Endodermal cell (in vitro differentiated cells): Measurements from ENCODE around the gene TTC16. TPM values are rescaled to one million over a fixed set of nuclear protein-coding genes. Genes with fewer than 3 reads are reported as not detected.

ENCODE experiments used
- DNase-seq: peaks from one replicate; pipeline ENCODE4 v3.0.0-alpha.2; 2017
- H3K27ac ChIP-seq: 2 replicates; pipeline ENCODE4 v1.5.1; 2013; ENCODE audit warnings: mild to moderate bottlenecking, low read depth, low read length, moderate library complexity
- H3K27me3 ChIP-seq: 2 replicates; pipeline ENCODE4 v1.6.1; 2013; ENCODE audit warnings: mild to moderate bottlenecking, low read length, moderate library complexity; ENCODE audit not compliant: insufficient read depth, control insufficient read depth, poor library complexity, severe bottlenecking
- H3K36me3 ChIP-seq: 2 replicates; pipeline ENCODE4 v1.7.0; 2013; ENCODE audit warnings: mild to moderate bottlenecking, low read length, moderate library complexity; ENCODE audit not compliant: control insufficient read depth, insufficient read depth
- H3K4me1 ChIP-seq: one replicate; pipeline ENCODE4 v1.7.0; 2013; ENCODE audit warnings: low read length; ENCODE audit not compliant: control insufficient read depth, insufficient read depth
- H3K4me3 ChIP-seq: 2 replicates; pipeline ENCODE4 v1.5.1; 2013; ENCODE audit warnings: mild to moderate bottlenecking, low read length, moderate library complexity
- H3K9ac ChIP-seq: 2 replicates; pipeline ENCODE4 v1.6.1; 2013; ENCODE audit warnings: mild to moderate bottlenecking, low read length, moderate library complexity; ENCODE audit not compliant: poor library complexity, severe bottlenecking; ENCODE audit errors: extremely low read depth
- H3K9me3 ChIP-seq: 2 replicates; pipeline ENCODE4 v1.6.1; 2013; ENCODE audit warnings: mild to moderate bottlenecking, low read length, moderate library complexity; ENCODE audit not compliant: control insufficient read depth
- H3K27ac Mint-ChIP-seq: 2 replicates; pipeline ENCODE4 v1.8.0; 2020; ENCODE audit warnings: mixed read lengths
- H3K27me3 Mint-ChIP-seq: 2 replicates; pipeline ENCODE4 v1.8.0; 2021; ENCODE audit warnings: mild to moderate bottlenecking, mixed read lengths; ENCODE audit not compliant: insufficient read depth
- H3K36me3 Mint-ChIP-seq: 2 replicates; pipeline ENCODE4 v1.8.0; 2020; ENCODE audit warnings: low read depth, mixed read lengths
- H3K4me1 Mint-ChIP-seq: 2 replicates; pipeline ENCODE4 v1.8.0; 2020; ENCODE audit warnings: mixed read lengths
- H3K4me3 Mint-ChIP-seq: 2 replicates; pipeline ENCODE4 v1.8.0; 2020; ENCODE audit warnings: mild to moderate bottlenecking, moderate library complexity, mixed read lengths
- H3K9me3 Mint-ChIP-seq: 2 replicates; pipeline ENCODE4 v1.8.0; 2020; ENCODE audit warnings: mild to moderate bottlenecking, mixed read lengths
- WGBS, 2 experiments: methylation state at CpG; one replicate each; pipeline versions ENCODE4 v1.1.5 to v1.1.7; 2013; ENCODE audit warnings: missing lambda C conversion rate in 2 of 2, mixed read lengths in 1 of 2; ENCODE audit not compliant: insufficient coverage in 1 of 2, insufficient read length in 1 of 2; 5-methylcytosine and 5-hydroxymethylcytosine counted together
- total RNA-seq, 2 donors: library from RNA; stranded (reverse); fragmentation: NEBNext Ultra II Directional in 1 of 2; extraction: Animal tissue kit (Norgen Biotek cat#: 25700) in 1 of 2; gene quantifications; 2 replicates in 1 of 2; 3 replicates in 1 of 2; pipeline ENCODE4 v1.2.1, GENCODE V29; 2021
- TF ChIP-seq, protein P1 (sequence below): fragments of 200-600 bp; sonication (generic); conservative IDR thresholded peaks from 2 replicates; pipeline ENCODE4 v1.5.0; 2021; ENCODE audit warnings: antibody characterized with exemption, mild to moderate bottlenecking

Gene TTC16
- total RNA-seq, 2 donors from 2014 or later, result not detected

DNA sequence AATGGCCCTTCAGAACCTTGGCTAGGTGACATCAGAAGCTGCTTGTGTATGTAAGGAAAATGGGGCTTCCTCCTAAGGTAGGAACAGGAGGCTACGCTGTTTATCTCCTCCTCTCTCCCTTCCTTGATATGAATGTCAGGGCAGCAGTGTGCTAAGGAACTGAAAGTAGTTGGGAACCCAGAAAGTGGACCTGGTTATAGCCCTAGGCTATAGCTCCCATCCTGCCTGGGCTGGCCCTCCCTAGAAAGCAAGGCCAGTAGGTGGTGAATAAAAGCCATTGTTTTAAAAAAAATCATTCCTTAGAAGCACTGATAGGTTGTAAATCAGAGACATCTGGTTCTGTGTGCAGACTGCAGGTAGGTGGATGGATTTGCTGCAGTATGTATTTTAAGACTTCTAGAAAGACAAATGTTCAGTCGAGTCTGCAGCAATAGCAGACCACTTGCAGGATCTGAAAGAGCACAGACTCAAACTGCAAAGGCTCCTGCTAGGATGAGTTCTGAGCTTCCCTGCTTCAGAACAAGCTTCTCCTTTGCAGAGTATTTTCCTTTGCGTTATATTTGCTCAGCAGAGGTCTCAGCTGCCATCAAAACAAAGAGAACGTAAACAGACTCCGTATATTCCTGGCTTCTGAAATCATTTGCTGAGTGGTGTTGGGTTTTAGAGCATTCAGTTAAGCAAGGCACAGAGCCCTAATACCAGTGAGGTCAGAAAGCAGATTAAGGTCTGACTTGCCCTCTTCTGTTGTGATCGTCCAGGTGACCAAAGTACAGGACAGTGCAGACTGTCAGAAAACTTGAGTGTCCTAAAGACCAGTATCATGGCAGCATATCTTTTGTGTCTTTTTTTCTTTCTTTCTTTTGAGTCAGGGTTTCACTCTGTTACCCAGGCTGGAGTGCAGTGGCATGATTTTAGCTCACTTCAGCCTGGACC, 29.2 kb upstream of the TTC16 start:
- 88 to 89% methylated on average over 5 to 6 of the region's 6 CpGs for WGBS, 2 experiments
- Mint-ChIP-seq H3K27ac (no peak overlapping the region), H3K9me3 (no peaks in the 10 kb centered on the region), H3K27me3 (no peaks in the 10 kb centered on the region), H3K36me3 (peaks cover 45% of the 10 kb centered on the region), H3K4me1 (no peaks in the 10 kb centered on the region), H3K4me3 (no peak overlapping the region)
- Histone ChIP-seq H3K27ac (no peak overlapping the region), H3K9me3 (no peaks in the 10 kb centered on the region), H3K36me3 (no peaks in the 10 kb centered on the region), H3K9ac (no peak overlapping the region), H3K4me3 (no peak overlapping the region), H3K27me3 (no peaks in the 10 kb centered on the region), H3K4me1 (no peaks in the 10 kb centered on the region)
- TF ChIP-seq, protein P1, sequence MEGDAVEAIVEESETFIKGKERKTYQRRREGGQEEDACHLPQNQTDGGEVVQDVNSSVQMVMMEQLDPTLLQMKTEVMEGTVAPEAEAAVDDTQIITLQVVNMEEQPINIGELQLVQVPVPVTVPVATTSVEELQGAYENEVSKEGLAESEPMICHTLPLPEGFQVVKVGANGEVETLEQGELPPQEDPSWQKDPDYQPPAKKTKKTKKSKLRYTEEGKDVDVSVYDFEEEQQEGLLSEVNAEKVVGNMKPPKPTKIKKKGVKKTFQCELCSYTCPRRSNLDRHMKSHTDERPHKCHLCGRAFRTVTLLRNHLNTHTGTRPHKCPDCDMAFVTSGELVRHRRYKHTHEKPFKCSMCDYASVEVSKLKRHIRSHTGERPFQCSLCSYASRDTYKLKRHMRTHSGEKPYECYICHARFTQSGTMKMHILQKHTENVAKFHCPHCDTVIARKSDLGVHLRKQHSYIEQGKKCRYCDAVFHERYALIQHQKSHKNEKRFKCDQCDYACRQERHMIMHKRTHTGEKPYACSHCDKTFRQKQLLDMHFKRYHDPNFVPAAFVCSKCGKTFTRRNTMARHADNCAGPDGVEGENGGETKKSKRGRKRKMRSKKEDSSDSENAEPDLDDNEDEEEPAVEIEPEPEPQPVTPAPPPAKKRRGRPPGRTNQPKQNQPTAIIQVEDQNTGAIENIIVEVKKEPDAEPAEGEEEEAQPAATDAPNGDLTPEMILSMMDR, result no peak
- DNase-seq, result no peak

DNA sequence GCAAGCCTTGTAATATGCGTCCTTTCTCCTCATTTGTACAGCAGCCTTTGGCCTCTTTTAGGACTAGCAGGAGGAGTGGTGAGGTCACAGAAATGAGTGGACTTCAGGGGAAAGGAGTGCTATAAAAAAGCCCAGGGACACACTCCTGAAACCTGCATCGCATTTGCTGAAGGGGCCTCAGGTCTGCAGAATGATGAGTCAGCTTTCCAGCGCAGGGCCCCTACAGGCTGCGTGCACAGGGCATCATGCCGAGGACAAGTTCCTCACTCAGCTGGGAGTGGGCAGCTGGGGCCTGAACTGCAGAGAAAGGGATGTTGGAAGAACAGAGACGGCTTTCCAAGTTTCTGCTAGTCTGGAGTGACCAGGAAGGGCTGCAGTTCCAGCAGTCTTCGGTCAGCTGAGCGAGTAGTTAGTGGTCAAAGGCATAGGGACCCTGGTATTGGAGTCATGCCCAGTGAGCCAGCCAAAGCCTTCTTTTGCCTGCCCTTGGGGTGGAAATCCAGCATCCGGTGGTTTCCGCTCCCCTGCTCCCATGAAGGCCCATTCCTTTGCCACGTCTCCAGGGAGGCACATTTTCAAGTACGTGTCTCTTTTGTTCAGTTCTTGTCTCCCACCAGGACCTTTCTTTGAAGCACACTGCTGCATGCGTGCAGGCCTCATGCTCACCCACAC, 26.4 kb upstream of the TTC16 start:
- DNase-seq, result no peak
- Histone ChIP-seq H3K4me1 (no peaks in the 10 kb centered on the region), H3K4me3 (no peak overlapping the region), H3K27me3 (no peaks in the 10 kb centered on the region), H3K27ac (no peak overlapping the region), H3K36me3 (no peaks in the 10 kb centered on the region), H3K9ac (no peak overlapping the region), H3K9me3 (no peaks in the 10 kb centered on the region)
- Mint-ChIP-seq H3K4me1 (no peaks in the 10 kb centered on the region), H3K27ac (no peak overlapping the region), H3K9me3 (no peaks in the 10 kb centered on the region), H3K27me3 (no peaks in the 10 kb centered on the region), H3K4me3 (no peak overlapping the region), H3K36me3 (peaks cover 27% of the 10 kb centered on the region)
- 94 to 97% methylated on average over 10 to 13 of the region's 13 CpGs for WGBS, 2 experiments
- TF ChIP-seq, protein P1, result no peak

- H3K36me3 Mint-ChIP-seq, result peaks cover 27% of the 10 kb centered on the region
- Histone ChIP-seq H3K9me3 (no peaks in the 10 kb centered on the region), H3K36me3 (no peaks in the 10 kb centered on the region), H3K9ac (no peak overlapping the region), H3K4me1 (no peaks in the 10 kb centered on the region), H3K27ac (no peak overlapping the region), H3K27me3 (no peaks in the 10 kb centered on the region), H3K4me3 (no peak overlapping the region)
- no peak overlapping the region for H3K4me3 Mint-ChIP-seq
- TF ChIP-seq, protein P1, result no peak
- WGBS, 2 experiments, result 87 to 97% methylated on average over 8 to 10 of the region's 10 CpGs
- no peak overlapping the region for H3K27ac Mint-ChIP-seq
- no peaks in the 10 kb centered on the region for H3K4me1 Mint-ChIP-seq
- no peak for DNase-seq
- H3K27me3 Mint-ChIP-seq, result no peaks in the 10 kb centered on the region
- H3K9me3 Mint-ChIP-seq, result no peaks in the 10 kb centered on the region
Observed at GRCh38 chr9:127690735-127691134, 25.1 kb upstream of the TTC16 start.
